Progenitor cell of endocrine pancreas (in vitro differentiated cells): Measurements from ENCODE around the gene CYBRD1. TPM values are rescaled to one million over a fixed set of nuclear protein-coding genes. Genes with fewer than 3 reads are reported as not detected.

Experiments used
- DNase-seq: peaks from one replicate; pipeline ENCODE4 v3.0.0; 2021; ENCODE audit warnings: low spot score; ENCODE audit not compliant: unreplicated experiment
- H3K27ac Mint-ChIP-seq: 2 replicates; pipeline ENCODE4 v1.8.0; 2021; ENCODE audit warnings: mild to moderate bottlenecking, moderate library complexity, mixed read lengths
- H3K27me3 Mint-ChIP-seq: 2 replicates; pipeline ENCODE4 v1.8.0; 2021; ENCODE audit warnings: mixed read lengths
- H3K36me3 Mint-ChIP-seq: 2 replicates; pipeline ENCODE4 v1.8.0; 2022; ENCODE audit warnings: mixed read lengths; ENCODE audit not compliant: insufficient read depth
- H3K4me1 Mint-ChIP-seq: 2 replicates; pipeline ENCODE4 v1.8.0; 2021; ENCODE audit warnings: low read depth, mixed read lengths
- H3K4me3 Mint-ChIP-seq: 2 replicates; pipeline ENCODE4 v1.8.0; 2021; ENCODE audit warnings: low read depth, mild to moderate bottlenecking, moderate library complexity, mixed read lengths
- H3K9me3 Mint-ChIP-seq: 2 replicates; pipeline ENCODE4 v1.8.0; 2021; ENCODE audit warnings: low read depth, mixed read lengths
- total RNA-seq: library from RNA; stranded (reverse); gene quantifications from 2 replicates; pipeline ENCODE4 v1.2.1, GENCODE V29; 2021
- TF ChIP-seq, protein P1 (sequence below): fragments of 200-600 bp; sonication (generic); IDR thresholded peaks from one replicate; pipeline ENCODE4 v1.5.0; 2021; ENCODE audit warnings: antibody characterized with exemption, mild to moderate bottlenecking; ENCODE audit not compliant: unreplicated experiment

CYBRD1 gene
- total RNA-seq, 1 donor from 2014 or later = 2.3 TPM

DNA sequence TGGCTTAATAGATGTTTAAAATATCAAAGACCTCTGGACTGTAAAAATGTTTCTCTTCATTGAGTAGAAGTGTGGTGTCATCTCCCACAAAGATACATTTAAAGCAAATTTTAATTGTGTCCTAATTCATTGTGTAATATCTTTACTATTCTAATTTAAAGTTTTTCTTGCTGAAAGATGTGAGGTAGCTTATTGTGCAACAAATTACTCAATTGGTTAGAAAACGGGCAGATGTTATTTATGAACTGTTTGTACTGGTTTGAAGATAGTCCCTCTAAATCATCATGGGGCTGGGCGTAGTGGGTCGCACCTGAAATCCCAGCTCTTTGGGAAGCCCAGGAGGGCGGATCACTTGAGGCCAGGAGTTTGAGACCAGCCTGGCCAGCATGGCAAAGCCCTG is 65.3 kb downstream of the CYBRD1 start:
- no peaks in the 10 kb centered on the region for H3K36me3 Mint-ChIP-seq
- peaks cover 3% of the 10 kb centered on the region for H3K27me3 Mint-ChIP-seq
- DNase-seq = no peak
- peaks cover 3% of the 10 kb centered on the region for H3K9me3 Mint-ChIP-seq
- TF ChIP-seq, protein P1, sequence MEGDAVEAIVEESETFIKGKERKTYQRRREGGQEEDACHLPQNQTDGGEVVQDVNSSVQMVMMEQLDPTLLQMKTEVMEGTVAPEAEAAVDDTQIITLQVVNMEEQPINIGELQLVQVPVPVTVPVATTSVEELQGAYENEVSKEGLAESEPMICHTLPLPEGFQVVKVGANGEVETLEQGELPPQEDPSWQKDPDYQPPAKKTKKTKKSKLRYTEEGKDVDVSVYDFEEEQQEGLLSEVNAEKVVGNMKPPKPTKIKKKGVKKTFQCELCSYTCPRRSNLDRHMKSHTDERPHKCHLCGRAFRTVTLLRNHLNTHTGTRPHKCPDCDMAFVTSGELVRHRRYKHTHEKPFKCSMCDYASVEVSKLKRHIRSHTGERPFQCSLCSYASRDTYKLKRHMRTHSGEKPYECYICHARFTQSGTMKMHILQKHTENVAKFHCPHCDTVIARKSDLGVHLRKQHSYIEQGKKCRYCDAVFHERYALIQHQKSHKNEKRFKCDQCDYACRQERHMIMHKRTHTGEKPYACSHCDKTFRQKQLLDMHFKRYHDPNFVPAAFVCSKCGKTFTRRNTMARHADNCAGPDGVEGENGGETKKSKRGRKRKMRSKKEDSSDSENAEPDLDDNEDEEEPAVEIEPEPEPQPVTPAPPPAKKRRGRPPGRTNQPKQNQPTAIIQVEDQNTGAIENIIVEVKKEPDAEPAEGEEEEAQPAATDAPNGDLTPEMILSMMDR = no peak
- H3K27ac Mint-ChIP-seq = no peak overlapping the region
- no peaks in the 10 kb centered on the region for H3K4me1 Mint-ChIP-seq
- H3K4me3 Mint-ChIP-seq = no peak overlapping the region

DNA sequence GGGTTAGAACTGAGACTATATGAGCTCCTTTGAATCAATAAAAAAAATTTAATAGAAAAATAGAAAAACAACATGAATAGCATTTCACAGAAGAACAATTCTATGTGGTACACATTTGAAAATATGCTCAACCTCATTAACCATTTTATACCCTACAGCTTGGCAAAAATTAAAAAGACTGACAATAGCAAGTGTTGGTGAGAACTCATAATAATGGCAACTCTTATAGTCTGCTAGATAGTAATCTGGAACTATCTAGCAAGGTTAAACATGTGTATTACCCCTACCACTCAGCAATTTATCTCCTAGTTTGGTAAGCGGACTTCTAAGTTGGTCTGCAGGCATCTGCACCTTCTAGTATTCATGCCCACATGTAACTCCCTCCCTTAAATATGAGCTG is 67.8 kb downstream of the CYBRD1 start:
- peaks cover 3% of the 10 kb centered on the region for H3K9me3 Mint-ChIP-seq
- no peaks in the 10 kb centered on the region for H3K4me1 Mint-ChIP-seq
- TF ChIP-seq, protein P1 = no peak
- H3K4me3 Mint-ChIP-seq = no peak overlapping the region
- no peak overlapping the region for H3K27ac Mint-ChIP-seq
- no peak for DNase-seq
- peaks cover 3% of the 10 kb centered on the region for H3K27me3 Mint-ChIP-seq
- no peaks in the 10 kb centered on the region for H3K36me3 Mint-ChIP-seq

DNA sequence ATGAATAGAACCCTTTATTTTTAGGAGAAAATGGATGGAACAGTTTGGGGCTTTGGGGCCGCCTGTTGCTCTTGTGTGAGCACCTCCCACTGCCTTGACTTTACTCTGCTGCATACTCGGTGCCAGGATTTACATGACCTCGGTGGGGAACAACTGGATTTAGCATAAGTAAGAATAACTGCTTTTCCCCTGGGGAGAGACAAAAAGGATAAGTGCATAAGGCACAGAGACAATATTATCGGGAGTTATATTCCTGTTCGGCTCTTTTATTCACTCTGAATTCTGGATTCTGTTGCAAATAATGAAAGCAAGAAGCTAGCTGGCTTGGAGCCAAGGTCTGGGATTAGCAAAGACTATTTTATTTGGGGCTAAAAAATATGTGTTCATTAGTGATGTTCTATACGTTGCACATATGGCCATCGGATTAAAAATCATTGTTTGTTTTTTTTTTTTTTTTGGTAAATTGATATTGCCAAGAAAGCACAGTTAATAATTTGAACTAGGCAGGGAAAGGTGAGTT is 69.8 kb downstream of the CYBRD1 start:
- Mint-ChIP-seq H3K4me1 (no peaks in the 10 kb centered on the region), H3K27me3 (peaks cover 7% of the 10 kb centered on the region), H3K9me3 (peaks cover 3% of the 10 kb centered on the region), H3K27ac (no peak overlapping the region), H3K4me3 (no peak overlapping the region), H3K36me3 (no peaks in the 10 kb centered on the region)
- TF ChIP-seq, protein P1 = no peak
- DNase-seq = no peak

DNA sequence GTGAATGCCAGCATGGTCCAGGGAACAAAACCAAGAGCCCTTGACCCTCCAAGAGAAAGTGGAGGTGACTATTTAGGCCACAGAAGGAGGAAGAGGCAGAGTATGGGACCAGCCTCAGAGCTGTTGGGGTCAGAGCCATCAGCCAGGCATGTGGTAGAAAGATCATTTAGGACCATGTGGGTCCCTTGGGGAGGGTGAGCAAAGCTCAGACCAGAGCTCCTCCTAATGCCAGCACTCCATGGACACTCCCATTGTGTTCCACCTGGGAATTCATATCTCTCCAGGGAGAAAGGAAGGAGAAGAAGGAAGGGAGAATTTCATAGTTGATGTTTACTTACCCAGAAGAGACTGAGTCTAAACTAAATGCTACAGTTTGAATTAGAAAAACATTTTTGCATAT is 73.2 kb downstream of the CYBRD1 start:
- Mint-ChIP-seq H3K27ac (no peak overlapping the region), H3K4me1 (no peaks in the 10 kb centered on the region), H3K36me3 (no peaks in the 10 kb centered on the region), H3K4me3 (no peak overlapping the region), H3K9me3 (peaks cover under 1% of the 10 kb centered on the region), H3K27me3 (peaks cover 23% of the 10 kb centered on the region)
- TF ChIP-seq, protein P1 = no peak
- DNase-seq = no peak

DNA sequence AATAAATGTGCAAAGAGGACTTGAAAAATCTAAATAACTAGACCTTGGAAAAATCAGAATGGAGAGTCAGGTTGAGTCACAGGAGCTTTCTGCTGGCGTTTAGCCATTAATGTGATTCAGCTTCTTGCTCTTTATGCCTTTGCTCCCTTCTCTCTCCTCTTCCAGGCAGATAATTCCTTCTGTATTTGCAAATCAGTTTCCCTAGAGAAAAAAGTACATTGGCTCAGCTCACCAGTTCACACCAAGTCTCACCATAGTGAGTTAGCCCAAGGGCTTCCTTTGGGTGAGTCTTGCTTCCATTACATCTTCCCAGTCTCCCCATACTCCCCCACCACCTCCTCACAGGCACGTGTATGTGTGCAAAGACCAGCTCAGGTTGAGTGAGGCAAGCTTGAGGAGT is 73.6 kb downstream of the CYBRD1 start:
- TF ChIP-seq, protein P1 = no peak
- Mint-ChIP-seq H3K27ac (no peak overlapping the region), H3K4me1 (no peaks in the 10 kb centered on the region), H3K27me3 (peaks cover 26% of the 10 kb centered on the region), H3K4me3 (no peak overlapping the region), H3K36me3 (no peaks in the 10 kb centered on the region), H3K9me3 (no peaks in the 10 kb centered on the region)
- no peak for DNase-seq
